ENCODE data around the gene TJP3. TPM values are rescaled to one million over a fixed set of nuclear protein-coding genes. Genes with fewer than 3 reads are reported as not detected.

TJP3 gene
- total and polyA plus RNA-seq, 4 donors = 0.30 to 5.0 (median 1.7) TPM

GRCh38 chr19:3691372-3691716 is 16.8 kb upstream of the TJP3 start:
- no peak overlapping the region for H3K4me3 ChIP-seq (ENCODE audit: low read depth, low read length)
- H3K4me1 ChIP-seq (ENCODE audit: control insufficient read depth, insufficient read depth, low read length) = peaks cover 33% of the 10 kb centered on the region
- 84% methylated on average over 16 of the region's 16 CpGs for WGBS (ENCODE audit: insufficient coverage)
- H3K9me3 ChIP-seq (ENCODE audit: control insufficient read depth, insufficient read depth, low read length) = no peaks in the 10 kb centered on the region
- no peaks in the 10 kb centered on the region for H3K27me3 ChIP-seq (ENCODE audit: control insufficient read depth, insufficient read depth, low read length)
- no peak for DNase-seq (ENCODE audit: low read depth in 4 of 6, low spot score in 6 of 6)
- H3K36me3 ChIP-seq (ENCODE audit: control insufficient read depth, insufficient read depth, low read length) = peaks cover 71% of the 10 kb centered on the region
- H3K27ac ChIP-seq (ENCODE audit: low read depth, low read length) = peak overlapping the region; percentile 7

- Histone ChIP-seq H3K4me1 (ENCODE audit: control insufficient read depth, insufficient read depth, low read length) (peaks cover 33% of the 10 kb centered on the region), H3K27ac (ENCODE audit: low read depth, low read length) (peak overlapping the region; percentile 7), H3K36me3 (ENCODE audit: control insufficient read depth, insufficient read depth, low read length) (peaks cover 72% of the 10 kb centered on the region), H3K4me3 (ENCODE audit: low read depth, low read length) (no peak overlapping the region), H3K27me3 (ENCODE audit: control insufficient read depth, insufficient read depth, low read length) (no peaks in the 10 kb centered on the region), H3K9me3 (ENCODE audit: control insufficient read depth, insufficient read depth, low read length) (no peaks in the 10 kb centered on the region)
- DNase-seq (ENCODE audit: low read depth in 4 of 6, low spot score in 6 of 6) = no peak
- WGBS (ENCODE audit: insufficient coverage) = 94% methylated on average over 13 of the region's 18 CpGs
Measured at GRCh38 chr19:3691726-3692125, 16.5 kb upstream of the TJP3 start.

GRCh38 chr19:3692141-3693024 is 15.8 kb upstream of the TJP3 start:
- peaks cover 34% of the 10 kb centered on the region for H3K4me1 ChIP-seq (ENCODE audit: control insufficient read depth, insufficient read depth, low read length)
- 87% methylated on average over 25 of the region's 25 CpGs for WGBS (ENCODE audit: insufficient coverage)
- H3K36me3 ChIP-seq (ENCODE audit: control insufficient read depth, insufficient read depth, low read length) = peaks cover 77% of the 10 kb centered on the region
- no peaks in the 10 kb centered on the region for H3K9me3 ChIP-seq (ENCODE audit: control insufficient read depth, insufficient read depth, low read length)
- no peak for DNase-seq (ENCODE audit: low read depth in 4 of 6, low spot score in 6 of 6)
- H3K27me3 ChIP-seq (ENCODE audit: control insufficient read depth, insufficient read depth, low read length) = no peaks in the 10 kb centered on the region
- H3K27ac ChIP-seq (ENCODE audit: low read depth, low read length) = peak overlapping the region; percentile 84
- H3K4me3 ChIP-seq (ENCODE audit: low read depth, low read length) = no peak overlapping the region

DNA sequence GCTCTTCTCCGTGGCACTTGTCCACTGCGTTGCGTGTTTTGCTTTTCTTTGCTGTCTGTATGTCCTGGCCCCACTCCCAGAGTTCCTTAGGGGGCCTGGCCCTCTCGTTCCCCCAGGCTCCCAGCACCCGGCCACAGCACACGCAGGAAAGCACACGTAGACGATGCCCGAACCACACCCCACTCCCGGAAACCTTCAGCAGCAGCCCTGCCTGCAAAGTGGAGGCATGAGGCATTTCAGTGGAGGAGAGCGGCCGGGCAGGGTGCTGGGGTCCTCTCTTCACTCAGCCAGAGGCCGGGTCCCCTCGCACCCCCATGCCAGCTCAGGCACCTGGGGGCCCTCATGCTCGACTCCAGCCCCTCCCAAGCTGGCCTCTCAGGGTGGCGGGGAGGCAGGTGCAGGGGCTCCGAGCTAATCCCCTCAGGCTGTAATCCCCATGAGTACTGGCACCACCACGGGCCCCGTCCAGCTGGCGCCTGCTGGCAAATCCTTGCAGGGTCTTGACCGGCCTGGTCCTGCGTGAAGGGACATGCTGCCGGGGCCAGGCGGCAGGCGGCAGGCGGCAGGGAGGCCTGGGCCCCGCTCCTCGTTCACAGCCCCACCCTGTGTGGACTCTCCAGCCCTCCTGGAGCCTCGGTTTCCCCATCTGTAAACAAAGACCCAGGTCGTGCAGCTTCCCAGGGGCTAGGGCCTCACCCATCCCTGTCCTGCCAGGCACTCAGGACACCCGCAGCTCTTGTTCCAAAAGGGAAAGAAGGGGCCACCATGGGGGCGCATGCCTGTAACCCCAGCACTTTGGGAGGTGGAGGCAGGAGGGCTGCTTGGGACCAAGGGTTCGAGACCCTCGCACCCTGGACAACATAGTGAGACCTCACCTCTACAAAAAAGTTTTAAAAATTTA is 14.9 kb upstream of the TJP3 start:
- Histone ChIP-seq H3K4me3 (ENCODE audit: low read depth, low read length) (no peak overlapping the region), H3K27ac (ENCODE audit: low read depth, low read length) (peak overlapping the region; percentile 84), H3K9me3 (ENCODE audit: control insufficient read depth, insufficient read depth, low read length) (no peaks in the 10 kb centered on the region)

DNA sequence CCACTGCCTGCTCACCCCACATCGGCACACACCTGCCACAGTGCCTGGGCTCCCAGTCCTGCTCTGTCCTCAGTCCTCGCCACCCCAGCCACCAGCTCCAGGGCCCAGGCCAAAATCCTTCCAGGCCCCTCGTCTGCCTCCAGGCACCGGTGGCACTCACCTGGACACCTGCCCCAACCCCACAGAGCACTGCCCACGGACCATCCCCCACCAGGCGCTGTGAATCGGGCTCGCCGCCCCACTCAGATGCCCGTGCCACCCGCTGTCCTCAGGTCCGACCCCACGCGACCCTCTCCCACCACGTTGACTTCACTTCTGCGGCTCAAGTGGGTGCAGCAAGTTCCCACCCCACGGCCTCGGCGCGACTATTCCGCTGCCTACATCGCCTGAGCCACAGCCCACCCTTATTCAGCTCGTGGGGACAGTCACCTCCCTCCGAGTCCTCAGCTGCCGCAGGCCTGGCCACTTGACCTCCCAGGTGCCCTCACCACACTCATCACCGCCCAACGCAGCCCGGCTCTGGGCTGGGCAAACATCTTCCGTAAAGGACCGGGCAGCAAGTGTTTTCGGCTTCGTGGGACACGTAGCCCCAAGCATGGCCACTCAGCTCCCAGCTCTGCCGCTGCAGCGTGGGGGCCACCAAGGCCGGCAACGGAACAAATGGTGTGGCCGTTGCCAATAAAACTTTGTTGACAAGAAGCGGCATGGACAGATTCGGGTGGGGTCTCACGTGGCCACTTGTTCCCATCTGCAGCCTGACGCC is 13.6 kb upstream of the TJP3 start:
- Histone ChIP-seq H3K27ac (ENCODE audit: low read depth, low read length) (no peak overlapping the region), H3K9me3 (ENCODE audit: control insufficient read depth, insufficient read depth, low read length) (no peaks in the 10 kb centered on the region), H3K4me1 (ENCODE audit: control insufficient read depth, insufficient read depth, low read length) (peaks cover 42% of the 10 kb centered on the region), H3K27me3 (ENCODE audit: control insufficient read depth, insufficient read depth, low read length) (no peaks in the 10 kb centered on the region), H3K36me3 (ENCODE audit: control insufficient read depth, insufficient read depth, low read length) (peaks cover 76% of the 10 kb centered on the region), H3K4me3 (ENCODE audit: low read depth, low read length) (no peak overlapping the region)
- 87% methylated on average over 42 of the region's 42 CpGs for WGBS (ENCODE audit: insufficient coverage)
- no peak for DNase-seq (ENCODE audit: low read depth in 4 of 6, low spot score in 6 of 6)

More for the DNA sequence above, 14.9 kb upstream of the TJP3 start:
- Histone ChIP-seq H3K27me3 (ENCODE audit: control insufficient read depth, insufficient read depth, low read length) (no peaks in the 10 kb centered on the region), H3K4me1 (ENCODE audit: control insufficient read depth, insufficient read depth, low read length) (peaks cover 34% of the 10 kb centered on the region), H3K36me3 (ENCODE audit: control insufficient read depth, insufficient read depth, low read length) (peaks cover 77% of the 10 kb centered on the region)
- DNase-seq (ENCODE audit: low read depth in 4 of 6, low spot score in 6 of 6) = peak in 1 of 6 donors; percentile 81
- 76% methylated on average over 27 of the region's 34 CpGs for whole genome bisulfite sequencing (ENCODE audit: insufficient coverage)

- Histone ChIP-seq H3K9me3 (ENCODE audit: control insufficient read depth, insufficient read depth, low read length) (no peaks in the 10 kb centered on the region), H3K4me1 (ENCODE audit: control insufficient read depth, insufficient read depth, low read length) (peaks cover 44% of the 10 kb centered on the region), H3K36me3 (ENCODE audit: control insufficient read depth, insufficient read depth, low read length) (peaks cover 73% of the 10 kb centered on the region), H3K4me3 (ENCODE audit: low read depth, low read length) (no peak overlapping the region), H3K27ac (ENCODE audit: low read depth, low read length) (no peak overlapping the region), H3K27me3 (ENCODE audit: control insufficient read depth, insufficient read depth, low read length) (no peaks in the 10 kb centered on the region)
- DNase-seq (ENCODE audit: low read depth in 4 of 6, low spot score in 6 of 6) = no peak
- 93% methylated on average over 24 of the region's 25 CpGs for WGBS (ENCODE audit: insufficient coverage)
Measured at GRCh38 chr19:3695124-3695733, 13.0 kb upstream of the TJP3 start.

DNA sequence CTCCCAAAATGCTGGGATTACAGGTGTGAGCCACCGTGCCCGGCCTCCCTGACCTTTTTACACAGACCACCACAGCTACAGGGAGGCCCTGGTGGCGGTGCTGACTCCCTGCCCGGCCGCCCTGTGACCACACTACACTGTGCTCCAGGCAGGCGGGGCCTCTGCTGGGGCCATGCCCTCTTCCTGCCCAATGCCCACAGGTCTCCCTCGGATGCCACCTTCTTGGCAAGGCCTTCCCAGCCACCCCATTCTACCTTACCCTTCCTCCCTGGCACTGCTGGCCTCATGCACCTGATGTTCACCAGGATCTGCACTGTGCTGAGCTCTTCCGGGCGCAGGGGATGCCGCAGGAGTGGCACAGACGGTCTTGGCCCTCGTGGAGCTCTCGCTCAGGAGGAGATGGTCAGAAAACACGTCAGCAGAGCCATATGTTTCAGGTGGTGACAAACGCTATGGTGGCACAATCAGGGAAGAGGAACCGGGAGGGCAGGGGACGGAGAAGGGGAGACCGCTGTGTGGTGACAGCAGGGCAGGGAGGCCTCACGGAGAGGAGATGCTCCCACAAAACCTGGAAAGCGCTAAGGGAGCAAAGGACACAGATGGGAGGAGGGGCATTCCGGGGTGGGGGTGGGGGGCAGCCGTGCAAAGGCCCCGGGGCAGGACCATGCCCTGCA is 12.1 kb upstream of the TJP3 start:
- H3K27me3 ChIP-seq (ENCODE audit: control insufficient read depth, insufficient read depth, low read length) = no peaks in the 10 kb centered on the region
- H3K27ac ChIP-seq (ENCODE audit: low read depth, low read length) = no peak overlapping the region
- 92% methylated on average over 22 of the region's 23 CpGs for WGBS (ENCODE audit: insufficient coverage)
- H3K4me1 ChIP-seq (ENCODE audit: control insufficient read depth, insufficient read depth, low read length) = peaks cover 49% of the 10 kb centered on the region
- peaks cover 67% of the 10 kb centered on the region for H3K36me3 ChIP-seq (ENCODE audit: control insufficient read depth, insufficient read depth, low read length)
- no peak for DNase-seq (ENCODE audit: low read depth in 4 of 6, low spot score in 6 of 6)
- H3K9me3 ChIP-seq (ENCODE audit: control insufficient read depth, insufficient read depth, low read length) = no peaks in the 10 kb centered on the region
- no peak overlapping the region for H3K4me3 ChIP-seq (ENCODE audit: low read depth, low read length)

- H3K4me3 ChIP-seq (ENCODE audit: low read depth, low read length) = no peak overlapping the region
- H3K9me3 ChIP-seq (ENCODE audit: control insufficient read depth, insufficient read depth, low read length) = no peaks in the 10 kb centered on the region
- H3K27me3 ChIP-seq (ENCODE audit: control insufficient read depth, insufficient read depth, low read length) = no peaks in the 10 kb centered on the region
- H3K36me3 ChIP-seq (ENCODE audit: control insufficient read depth, insufficient read depth, low read length) = peaks cover 63% of the 10 kb centered on the region
- 85% methylated on average over 8 of the region's 10 CpGs for WGBS (ENCODE audit: insufficient coverage)
- H3K27ac ChIP-seq (ENCODE audit: low read depth, low read length) = no peak overlapping the region
- H3K4me1 ChIP-seq (ENCODE audit: control insufficient read depth, insufficient read depth, low read length) = peaks cover 49% of the 10 kb centered on the region
- no peak for DNase-seq (ENCODE audit: low read depth in 4 of 6, low spot score in 6 of 6)
Measured at GRCh38 chr19:3696660-3696995, 11.6 kb upstream of the TJP3 start.

All from spinal cord (tissue), 10 donors.